DND-41 (cell line): ENCODE measurements around the gene AGAP1.

Experiments
- ATAC-seq: fragments of 200-7000 bp; cut with Tn5 transposase; 3 replicates; pipeline ENCODE4 v1.9.1; 2021; ENCODE audit warnings: low read depth; ENCODE audit not compliant: insufficient read depth
- DNase-seq: peaks from one replicate; pipeline ENCODE4 v3.0.0-alpha.2; 2020
- H2AFZ ChIP-seq: 2 replicates; pipeline ENCODE4 v1.6.0; 2012; ENCODE audit warnings: low read depth, low read length
- H3K27ac ChIP-seq: 2 replicates; pipeline ENCODE4 v1.5.1; 2012; ENCODE audit warnings: low read length, inconsistent platforms
- H3K27me3 ChIP-seq: fragments of 200-600 bp; sonication (generic); 2 replicates; pipeline ENCODE4 v1.6.0; 2012; ENCODE audit warnings: low read length, mild to moderate bottlenecking, inconsistent platforms; ENCODE audit not compliant: insufficient read depth, poor library complexity
- H3K36me3 ChIP-seq: 2 replicates; pipeline ENCODE4 v1.5.1; 2012; ENCODE audit warnings: low read length, inconsistent platforms; ENCODE audit not compliant: insufficient read depth
- H3K4me1 ChIP-seq: 2 replicates; pipeline ENCODE4 v1.5.1; 2012; ENCODE audit warnings: mild to moderate bottlenecking, low read length; ENCODE audit not compliant: insufficient read depth
- H3K4me2 ChIP-seq: 2 replicates; pipeline ENCODE4 v1.6.0; 2012; ENCODE audit warnings: mild to moderate bottlenecking, moderate library complexity, low read length, inconsistent platforms; ENCODE audit not compliant: insufficient read depth
- H3K4me3 ChIP-seq, 2 experiments: fragments of 200-600 bp in 1 of 2; shearing (Covaris generic) in 1 of 2; 2 replicates each; pipeline ENCODE4 v1.5.1; 2012 to 2016; ENCODE audit warnings: inconsistent platforms in 2 of 2, low read length in 2 of 2, mild to moderate bottlenecking in 2 of 2, low read depth in 1 of 2, moderate library complexity in 1 of 2
- H3K79me2 ChIP-seq: 2 replicates; pipeline ENCODE4 v1.6.0; 2012; ENCODE audit warnings: low read length, inconsistent platforms; ENCODE audit not compliant: insufficient read depth
- H3K9ac ChIP-seq: 2 replicates; pipeline ENCODE4 v1.6.0; 2012; ENCODE audit warnings: low read depth, mild to moderate bottlenecking, inconsistent platforms, low read length, moderate library complexity
- H3K9me3 ChIP-seq: 2 replicates; pipeline ENCODE4 v1.5.1; 2012; ENCODE audit warnings: low read length, moderate library complexity, mild to moderate bottlenecking, inconsistent platforms; ENCODE audit not compliant: insufficient read depth, severe bottlenecking
- H4K20me1 ChIP-seq: 2 replicates; pipeline ENCODE4 v1.6.0; 2012; ENCODE audit warnings: low read length; ENCODE audit not compliant: insufficient read depth
- EZH2 ChIP-seq: IDR thresholded peaks from 3 replicates; pipeline ENCODE4 v1.6.1; 2012; ENCODE audit warnings: borderline replicate concordance, low read depth, mild to moderate bottlenecking, moderate library complexity, low read length, inconsistent platforms; ENCODE audit not compliant: severe bottlenecking
- TF ChIP-seq, protein P1 (sequence below): IDR thresholded peaks from 2 replicates; pipeline ENCODE4 v1.5.1; 2012; ENCODE audit warnings: borderline replicate concordance, low read length, moderate library complexity, mild to moderate bottlenecking; ENCODE audit not compliant: poor library complexity, severe bottlenecking; ENCODE audit errors: extremely low read depth

The AGAP1 gene

DNA sequence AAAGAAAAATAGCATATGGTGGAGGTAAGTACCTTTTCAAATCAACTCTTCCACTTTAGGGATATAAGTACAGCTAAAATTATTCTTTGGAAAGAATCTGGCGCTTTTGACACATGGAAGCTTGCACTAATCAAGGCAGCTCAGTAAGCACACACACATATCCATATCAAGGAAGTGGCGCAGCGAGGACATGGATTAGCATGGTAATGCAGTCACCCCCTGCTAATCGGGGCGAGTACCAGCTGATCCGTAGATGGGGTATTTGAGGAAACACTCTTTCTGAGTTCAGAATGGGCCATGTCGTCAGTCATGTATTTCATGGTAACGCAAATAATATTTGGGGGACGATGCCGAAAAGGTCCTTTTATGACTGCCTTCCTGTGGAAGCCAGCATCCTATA is 429.0 kb downstream of the AGAP1 start:
- Histone ChIP-seq H3K4me3 (no peak overlapping the region), H3K27me3 (no peaks in the 10 kb centered on the region), H4K20me1 (no peaks in the 10 kb centered on the region), H3K9me3 (no peaks in the 10 kb centered on the region), H3K9ac (no peak overlapping the region), H3K79me2 (no peaks in the 10 kb centered on the region), H2AFZ (no peak overlapping the region), H3K36me3 (no peaks in the 10 kb centered on the region), H3K4me2 (no peak overlapping the region), H3K27ac (no peak overlapping the region), H3K4me1 (no peaks in the 10 kb centered on the region)
- ATAC-seq, result no peak
- no peak for DNase-seq
- TF ChIP-seq EZH2, result no peak
- TF ChIP-seq, protein P1, sequence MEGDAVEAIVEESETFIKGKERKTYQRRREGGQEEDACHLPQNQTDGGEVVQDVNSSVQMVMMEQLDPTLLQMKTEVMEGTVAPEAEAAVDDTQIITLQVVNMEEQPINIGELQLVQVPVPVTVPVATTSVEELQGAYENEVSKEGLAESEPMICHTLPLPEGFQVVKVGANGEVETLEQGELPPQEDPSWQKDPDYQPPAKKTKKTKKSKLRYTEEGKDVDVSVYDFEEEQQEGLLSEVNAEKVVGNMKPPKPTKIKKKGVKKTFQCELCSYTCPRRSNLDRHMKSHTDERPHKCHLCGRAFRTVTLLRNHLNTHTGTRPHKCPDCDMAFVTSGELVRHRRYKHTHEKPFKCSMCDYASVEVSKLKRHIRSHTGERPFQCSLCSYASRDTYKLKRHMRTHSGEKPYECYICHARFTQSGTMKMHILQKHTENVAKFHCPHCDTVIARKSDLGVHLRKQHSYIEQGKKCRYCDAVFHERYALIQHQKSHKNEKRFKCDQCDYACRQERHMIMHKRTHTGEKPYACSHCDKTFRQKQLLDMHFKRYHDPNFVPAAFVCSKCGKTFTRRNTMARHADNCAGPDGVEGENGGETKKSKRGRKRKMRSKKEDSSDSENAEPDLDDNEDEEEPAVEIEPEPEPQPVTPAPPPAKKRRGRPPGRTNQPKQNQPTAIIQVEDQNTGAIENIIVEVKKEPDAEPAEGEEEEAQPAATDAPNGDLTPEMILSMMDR, result no peak

DNA sequence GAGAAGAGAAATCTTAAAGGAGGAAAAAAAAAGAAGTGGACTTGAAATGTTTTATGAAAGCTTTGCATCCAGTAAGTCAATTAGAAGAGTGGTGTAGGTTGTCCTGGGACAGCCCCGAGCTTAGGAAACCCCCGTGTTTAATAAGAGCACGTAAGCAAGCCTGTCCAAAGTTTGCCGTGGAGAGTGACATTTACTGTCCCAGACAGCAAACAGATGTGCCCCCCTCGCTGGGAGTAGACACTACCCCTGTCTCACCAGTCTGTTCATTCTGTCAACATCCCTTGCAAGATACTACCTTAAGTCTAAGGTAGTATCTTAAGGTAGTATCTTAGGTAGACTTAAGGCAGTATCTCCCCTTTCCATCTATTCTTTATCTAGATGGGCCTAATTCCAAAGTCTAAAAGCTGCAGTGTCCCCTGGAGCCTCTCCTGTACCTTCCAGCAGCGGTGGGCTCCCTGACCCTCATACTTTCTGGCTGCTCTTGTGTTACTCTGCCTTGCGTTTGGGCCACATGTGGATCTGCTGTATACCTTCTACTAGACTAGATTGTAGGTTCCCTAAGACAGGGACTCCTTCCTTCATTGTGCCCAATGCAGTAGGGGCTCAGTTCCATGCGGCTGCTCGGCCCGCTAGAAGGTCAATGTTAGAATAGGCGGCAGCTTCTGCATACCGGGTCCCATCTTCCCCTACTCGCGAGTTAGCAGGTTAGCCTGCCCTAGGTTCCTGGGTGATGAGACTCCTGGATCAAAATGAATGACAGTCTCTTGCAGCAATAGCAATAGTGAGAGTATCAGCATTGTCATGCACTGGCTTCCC is 430.2 kb downstream of the AGAP1 start:
- H4K20me1 ChIP-seq, result no peaks in the 10 kb centered on the region
- H2AFZ ChIP-seq, result no peak overlapping the region
- TF ChIP-seq EZH2, result no peak
- TF ChIP-seq, protein P1, result no peak
- H3K9ac ChIP-seq, result no peak overlapping the region
- H3K4me1 ChIP-seq, result no peaks in the 10 kb centered on the region
- H3K4me3 ChIP-seq, result no peak overlapping the region
- ATAC-seq (no peak), DNase-seq (no peak)
- no peaks in the 10 kb centered on the region for H3K27me3 ChIP-seq
- H3K4me2 ChIP-seq, result no peak overlapping the region
- H3K36me3 ChIP-seq, result no peaks in the 10 kb centered on the region
- H3K9me3 ChIP-seq, result no peaks in the 10 kb centered on the region
- H3K27ac ChIP-seq, result no peak overlapping the region
- no peaks in the 10 kb centered on the region for H3K79me2 ChIP-seq

DNA sequence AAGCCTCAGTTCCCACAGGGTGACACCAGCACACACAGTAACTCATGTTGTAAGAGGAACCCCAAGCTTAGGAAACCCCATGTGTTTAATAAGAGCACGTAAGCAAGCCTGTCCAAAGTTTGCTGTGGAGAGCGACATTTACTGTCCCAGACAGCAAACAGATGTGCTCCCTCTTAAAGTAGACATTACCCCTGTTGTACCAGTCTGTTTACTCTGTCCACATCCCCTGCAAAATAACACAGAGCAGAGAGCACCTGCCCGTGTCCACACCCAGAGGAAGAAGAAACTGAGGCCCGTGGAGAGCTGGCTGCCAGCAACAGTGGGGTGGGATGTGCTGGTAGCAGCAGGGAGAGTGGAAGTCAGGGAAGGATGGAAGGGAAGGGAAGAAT is 430.8 kb downstream of the AGAP1 start:
- Histone ChIP-seq H3K4me3 (no peak overlapping the region), H3K9ac (no peak overlapping the region), H4K20me1 (no peaks in the 10 kb centered on the region), H3K27me3 (no peaks in the 10 kb centered on the region), H3K27ac (no peak overlapping the region), H2AFZ (no peak overlapping the region), H3K4me1 (no peaks in the 10 kb centered on the region), H3K79me2 (no peaks in the 10 kb centered on the region), H3K36me3 (no peaks in the 10 kb centered on the region), H3K9me3 (no peaks in the 10 kb centered on the region), H3K4me2 (no peak overlapping the region)
- TF ChIP-seq, protein P1, result no peak
- TF ChIP-seq EZH2, result no peak
- no peak for DNase-seq
- ATAC-seq, result no peak
